Stomach (tissue), 9 donors: Measurements from ENCODE around the gene PLPP3. TPM values are rescaled to one million over a fixed set of nuclear protein-coding genes. Genes with fewer than 3 reads are reported as not detected.

Source experiments
- DNase-seq, 2 donors: peaks; one replicate each; pipeline versions ENCODE4 v3.0.0 to v3.0.0-alpha.2; 2013 to 2019
- H3K27ac ChIP-seq, 5 donors: fragments of 200-600 bp in 4 of 5; sonication (generic) in 4 of 5; one replicate each; pipeline ENCODE4 v1.5.1; 2013 to 2019; ENCODE audit warnings: mild to moderate bottlenecking in 1 of 5, moderate library complexity in 1 of 5
- H3K27me3 ChIP-seq, 3 donors: fragments of 200-600 bp; sonication (generic); one replicate each; pipeline ENCODE4 v1.5.1; 2017 to 2019; ENCODE audit warnings: mixed run types in 1 of 3
- H3K36me3 ChIP-seq, 4 donors: fragments of 200-600 bp; sonication (generic); 1 replicate in 3 of 4; 2 replicates in 1 of 4; pipeline ENCODE4 v1.5.1; 2016 to 2019
- H3K4me1 ChIP-seq, 4 donors: fragments of 200-600 bp; sonication (generic); one replicate each; pipeline ENCODE4 v1.5.1; 2016 to 2019
- H3K4me3 ChIP-seq, 4 donors: fragments of 200-600 bp; sonication (generic) in 3 of 4; one replicate each; pipeline ENCODE4 v1.5.1; 2016 to 2019; ENCODE audit warnings: mild to moderate bottlenecking in 1 of 4
- H3K9me3 ChIP-seq, 4 donors: fragments of 200-600 bp; sonication (generic); one replicate each; pipeline ENCODE4 v1.5.1; 2016 to 2019
- CTCF ChIP-seq, 7 experiments: fragments of 450-650 bp in 4 of 7; fragments of 200-600 bp in 3 of 7; sonication (generic) in 3 of 7; IDR thresholded peaks; one replicate each; pipeline ENCODE4 v1.5.1; 2016 to 2019; ENCODE audit warnings: antibody characterized with exemption in 7 of 7, control low read depth in 2 of 7, mild to moderate bottlenecking in 1 of 7
- EP300 ChIP-seq: sonication (generic); formaldehyde crosslinking; IDR thresholded peaks from one replicate; pipeline ENCODE4 v1.6.1; 2017; ENCODE audit warnings: antibody characterized with exemption
- POLR2A ChIP-seq, 4 donors: fragments of 450-650 bp; IDR thresholded peaks; one replicate each; pipeline ENCODE4 v1.6.1; 2016; ENCODE audit warnings: antibody characterized with exemption in 4 of 4, control low read depth in 2 of 4, mild to moderate bottlenecking in 1 of 4, moderate library complexity in 1 of 4
- POLR2AphosphoS5 ChIP-seq, 3 donors: sonication (generic); formaldehyde crosslinking; IDR thresholded peaks; one replicate each; pipeline ENCODE4 v1.6.1; 2016; ENCODE audit warnings: antibody characterized with exemption in 3 of 3
- WGBS, 5 donors: extraction: QIAGEN DNeasy Blood & Tissue Kit in 3 of 5; methylation state at CpG; one replicate each; pipeline versions ENCODE4 v1.1.5 to v1.1.7; 2013 to 2018; 5-methylcytosine and 5-hydroxymethylcytosine counted together
- intact Hi-C: fragments of 100-400 bp; cut with DNase I; formaldehyde crosslinking; loops from one replicate; pipeline ENCODE4 v1.15.1; 2023; ENCODE audit warnings: low total_unique reads
- polyA plus RNA-seq, 3 donors: library from polyadenylated mRNA; stranded (reverse); fragments of 200-250 nt; gene quantifications; one replicate each; pipeline ENCODE4 v1.2.3, GENCODE V29; 2013
- total RNA-seq, 5 donors: library from RNA; depleted of rRNA; stranded (reverse); fragments of >200 nt; gene quantifications; one replicate each; pipeline versions ENCODE4 v1.1.0 to v1.2.3, GENCODE V29; 2014 to 2016
- donor health status: healthy with polysubstance abuse.
- donor health status: Bipolar disorder and iron deficiency.
- donor health status: healthy.

PLPP3 gene
- total and polyA plus RNA-seq, 8 donors: 11.1 to 145 (median 46.1) TPM

DNA sequence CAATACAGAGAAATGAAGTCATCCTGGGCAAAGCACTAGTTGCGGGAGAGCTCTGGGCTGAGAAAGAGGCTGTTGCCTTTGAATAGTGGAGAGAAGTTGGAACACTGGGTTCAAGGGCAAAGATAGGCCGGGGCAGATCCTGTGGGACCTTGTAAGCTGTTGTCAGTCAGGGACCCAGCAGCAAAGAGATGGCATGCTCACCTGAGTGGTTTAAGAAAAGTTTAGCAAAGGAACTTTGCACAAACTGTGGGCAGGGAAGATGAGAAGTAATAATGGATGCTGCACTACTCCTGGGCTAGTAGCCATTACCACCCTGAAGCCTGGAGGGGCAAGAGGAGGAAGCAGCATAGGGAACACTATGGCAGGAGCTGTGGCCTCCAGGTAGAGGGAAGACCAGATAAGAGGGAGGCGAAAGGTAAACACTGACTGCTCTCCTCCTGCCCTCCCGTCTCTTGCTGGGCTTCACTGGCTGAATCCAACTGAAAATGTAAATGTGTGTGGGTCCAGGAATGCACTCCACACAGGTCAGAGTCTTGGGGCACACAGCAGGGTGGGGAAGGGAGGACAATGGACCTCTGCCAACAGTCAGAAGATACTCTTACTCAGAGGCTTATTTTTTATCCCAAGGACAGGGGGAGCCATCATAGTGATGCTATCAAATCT lies 129.2 kb downstream of the PLPP3 start:
- H3K9me3 ChIP-seq: no peaks in the 10 kb centered on the region
- DNase-seq: no peak
- intact Hi-C loops: no loop called here
- no peaks in the 10 kb centered on the region for H3K27me3 ChIP-seq
- no peaks in the 10 kb centered on the region for H3K36me3 ChIP-seq
- H3K4me1 ChIP-seq: peaks cover 9 to 51% (median 30%) of the 10 kb centered on the region in 4 donors
- H3K4me3 ChIP-seq: no peak overlapping the region
- WGBS, 5 donors: 67 to 74% (median 71%) methylated on average over 4 of the region's 4 CpGs
- H3K27ac ChIP-seq: peak overlapping the region in 2 of 5 donors; percentile 30 to 84
- TF ChIP-seq EP300 (no peak), POLR2A (IDR thresholded peaks at IDR 0.05) (no peak), POLR2AphosphoS5 (IDR thresholded peaks at IDR 0.05) (no peak), CTCF (IDR thresholded peaks at IDR 0.05) (no peak)

DNA sequence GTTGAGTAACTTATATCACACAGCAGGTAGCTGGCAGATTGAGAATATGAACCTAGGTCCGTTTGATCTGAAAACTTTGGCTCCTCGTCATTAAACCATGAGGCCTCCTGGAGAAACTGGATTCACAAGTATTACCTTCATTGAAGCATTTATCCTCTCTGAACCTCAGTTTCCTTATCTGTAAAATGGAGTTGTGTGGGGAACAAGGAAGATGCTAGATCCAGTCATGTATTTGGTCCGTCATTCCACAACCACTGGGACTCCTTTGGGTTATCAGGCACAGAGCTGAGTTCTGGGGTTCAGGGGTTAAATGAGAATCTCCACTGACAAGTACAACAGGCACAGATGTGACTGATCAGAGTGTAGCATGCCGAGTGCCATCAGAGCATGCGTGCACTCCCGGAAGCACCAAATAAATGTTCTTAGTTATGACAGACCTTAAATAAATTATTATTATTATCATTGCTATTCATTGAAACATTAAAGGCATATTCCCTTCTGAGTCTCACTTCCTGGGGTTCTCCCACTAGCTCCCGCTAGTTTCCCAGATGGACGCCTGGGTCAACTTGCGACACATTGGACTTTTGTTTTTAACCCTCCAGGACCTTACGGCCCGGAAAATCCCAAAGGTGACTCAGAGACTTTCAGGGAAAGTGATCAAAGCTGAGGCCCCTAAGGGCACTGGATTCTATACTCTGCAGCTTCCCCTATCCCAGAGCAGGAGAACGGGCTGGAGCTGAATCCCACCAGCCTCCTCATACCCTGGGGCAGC lies 130.6 kb downstream of the PLPP3 start:
- Histone ChIP-seq H3K4me3 (no peak overlapping the region), H3K27me3 (no peaks in the 10 kb centered on the region), H3K4me1 (peaks cover 9 to 51% (median 30%) of the 10 kb centered on the region in 4 donors), H3K36me3 (no peaks in the 10 kb centered on the region), H3K9me3 (no peaks in the 10 kb centered on the region), H3K27ac (peak overlapping the region in 3 of 5 donors; percentile 18 to 84 (median 56))
- TF ChIP-seq POLR2AphosphoS5 (IDR thresholded peaks at IDR 0.05): peak in 1 of 3 donors; percentile 23
- TF ChIP-seq CTCF (IDR thresholded peaks at IDR 0.05): no peak
- intact Hi-C loops: no loop called here
- DNase-seq: no peak
- WGBS, 5 donors: 65 to 77% (median 72%) methylated on average over 12 of the region's 12 CpGs

DNA sequence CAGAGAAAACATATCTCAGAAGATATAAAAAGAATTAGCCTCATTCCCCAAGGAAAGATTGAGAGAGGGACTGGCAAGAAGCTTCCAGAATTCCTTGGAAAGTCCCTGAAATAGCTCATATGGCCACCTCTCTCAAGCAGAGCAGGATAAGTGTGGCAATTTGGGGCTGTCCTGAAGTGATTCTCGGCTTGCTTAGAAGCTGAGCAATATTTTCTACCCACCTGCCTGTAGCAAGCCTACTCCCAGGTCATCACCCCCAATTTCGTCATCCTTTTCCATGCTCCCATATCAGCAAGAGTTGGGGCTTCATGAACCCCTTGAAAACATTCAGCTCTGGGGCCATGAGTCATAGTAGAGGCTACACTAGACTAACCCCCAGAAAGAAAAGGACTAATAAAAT lies 131.5 kb downstream of the PLPP3 start:
- H3K36me3 ChIP-seq: no peaks in the 10 kb centered on the region
- intact Hi-C loops: no loop called here
- H3K4me1 ChIP-seq: peaks cover 3 to 43% (median 24%) of the 10 kb centered on the region in 4 donors
- H3K27ac ChIP-seq: peak overlapping the region in 3 of 5 donors; percentile 1 to 84 (median 56)
- DNase-seq: no peak
- no peaks in the 10 kb centered on the region for H3K9me3 ChIP-seq
- H3K27me3 ChIP-seq: no peaks in the 10 kb centered on the region
- no peak overlapping the region for H3K4me3 ChIP-seq
- no peak for TF ChIP-seq EP300
- no peak for TF ChIP-seq CTCF (IDR thresholded peaks at IDR 0.05)
- TF ChIP-seq POLR2A (IDR thresholded peaks at IDR 0.05): no peak
- no peak for TF ChIP-seq POLR2AphosphoS5 (IDR thresholded peaks at IDR 0.05)
- WGBS, 5 donors: 72 to 88% (median 77%) methylated on average over 2 of the region's 2 CpGs

GRCh38 chr1:56446531-56447098 lies 132.7 kb downstream of the PLPP3 start:
- Histone ChIP-seq H3K27me3 (no peaks in the 10 kb centered on the region), H3K36me3 (no peaks in the 10 kb centered on the region), H3K9me3 (no peaks in the 10 kb centered on the region), H3K4me3 (no peak overlapping the region), H3K27ac (peak overlapping the region in 3 of 5 donors; percentile 35 to 84 (median 56)), H3K4me1 (peaks cover 0 to 31% (median 16%) of the 10 kb centered on the region in 4 donors)
- TF ChIP-seq POLR2AphosphoS5 (IDR thresholded peaks at IDR 0.05): peak; percentile 32 to 84 (median 62)
- TF ChIP-seq CTCF (IDR thresholded peaks at IDR 0.05): no peak
- no peak for TF ChIP-seq POLR2A (IDR thresholded peaks at IDR 0.05)
- TF ChIP-seq EP300: peak; percentile 99
- 43 to 58% (median 49%) methylated on average over 5 of the region's 5 CpGs for WGBS, 5 donors
- intact Hi-C loops: no loop called here
- peak in 1 of 2 donors; percentile 68 for DNase-seq
